Stimulated activated memory B cell treated with anti-CD40 and anti-IgM and Interleukin-4, amounts not matched to agents 10 μg/mL and 1 μg/mL and 100 μg/mL, for 72 hours (primary cell): ENCODE data around the gene RBM10.
A peak's percentile ranks its signal among the peaks of the same experiment; 100 is the strongest.

Source experiments
- ATAC-seq: fragments of 150-1000 bp; cut with Tn5 transposase; 2 replicates; pipeline ENCODE4 v1.10.0; 2021
- H3K27ac Mint-ChIP-seq: one replicate; pipeline ENCODE4 v1.8.0; 2022; ENCODE audit warnings: mild to moderate bottlenecking, mixed read lengths
- H3K27me3 Mint-ChIP-seq: one replicate; pipeline ENCODE4 v1.8.0; 2022; ENCODE audit warnings: mixed read lengths
- H3K36me3 Mint-ChIP-seq: one replicate; pipeline ENCODE4 v1.8.0; 2022; ENCODE audit warnings: mixed read lengths
- H3K4me1 Mint-ChIP-seq: one replicate; pipeline ENCODE4 v1.8.0; 2022; ENCODE audit warnings: mixed read lengths
- H3K4me3 Mint-ChIP-seq: one replicate; pipeline ENCODE4 v1.8.0; 2022; ENCODE audit warnings: mild to moderate bottlenecking, moderate library complexity, mixed read lengths
- H3K9me3 Mint-ChIP-seq: one replicate; pipeline ENCODE4 v1.8.0; 2022; ENCODE audit warnings: mixed read lengths

The RBM10 gene

DNA sequence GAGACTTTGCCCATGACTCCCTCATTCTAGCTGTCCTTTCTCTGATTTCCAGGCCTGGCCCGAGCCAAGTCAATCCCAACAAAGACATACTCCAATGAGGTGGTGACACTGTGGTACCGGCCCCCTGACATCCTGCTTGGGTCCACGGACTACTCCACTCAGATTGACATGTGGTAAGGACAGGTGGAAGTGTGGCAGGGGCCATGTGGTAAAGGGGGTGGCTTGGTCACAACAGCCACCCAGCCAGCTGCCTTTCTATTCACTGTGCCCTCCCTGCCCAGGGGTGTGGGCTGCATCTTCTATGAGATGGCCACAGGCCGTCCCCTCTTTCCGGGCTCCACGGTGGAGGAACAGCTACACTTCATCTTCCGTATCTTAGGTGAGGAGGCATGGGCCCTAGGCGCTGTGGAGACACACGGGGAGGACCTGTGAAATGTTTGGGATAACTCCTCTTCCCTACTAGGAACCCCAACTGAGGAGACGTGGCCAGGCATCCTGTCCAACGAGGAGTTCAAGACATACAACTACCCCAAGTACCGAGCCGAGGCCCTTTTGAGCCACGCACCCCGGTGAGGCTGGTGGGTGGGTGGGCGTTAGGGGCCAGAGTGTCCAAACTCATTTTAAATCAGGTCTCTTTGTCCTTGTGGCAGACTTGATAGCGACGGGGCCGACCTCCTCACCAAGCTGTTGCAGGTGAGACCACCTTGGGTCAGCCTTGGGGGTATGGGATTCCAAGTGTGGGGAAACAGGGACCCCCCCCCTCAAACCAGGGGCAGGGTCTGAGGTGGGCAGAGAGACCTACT lies 81.7 kb downstream of the RBM10 start:
- H3K9me3 Mint-ChIP-seq, result no peaks in the 10 kb centered on the region
- H3K4me3 Mint-ChIP-seq, result no peak overlapping the region
- ATAC-seq, result no peak
- peaks cover 55% of the 10 kb centered on the region for H3K36me3 Mint-ChIP-seq
- no peak overlapping the region for H3K27ac Mint-ChIP-seq
- peaks cover 5% of the 10 kb centered on the region for H3K4me1 Mint-ChIP-seq
- no peaks in the 10 kb centered on the region for H3K27me3 Mint-ChIP-seq

DNA sequence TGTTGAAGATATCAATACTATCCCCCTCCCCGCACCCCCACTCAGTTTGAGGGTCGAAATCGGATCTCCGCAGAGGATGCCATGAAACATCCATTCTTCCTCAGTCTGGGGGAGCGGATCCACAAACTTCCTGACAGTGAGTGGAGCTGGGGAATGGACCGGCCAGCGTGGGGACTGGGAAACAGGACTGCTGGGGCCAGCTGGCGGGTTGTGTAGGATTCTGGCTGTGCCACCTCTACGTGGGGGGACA lies 82.2 kb downstream of the RBM10 start:
- ATAC-seq, result no peak
- Mint-ChIP-seq H3K36me3 (peaks cover 52% of the 10 kb centered on the region), H3K27ac (no peak overlapping the region), H3K27me3 (no peaks in the 10 kb centered on the region), H3K4me3 (no peak overlapping the region), H3K9me3 (no peaks in the 10 kb centered on the region), H3K4me1 (peaks cover under 1% of the 10 kb centered on the region)

DNA sequence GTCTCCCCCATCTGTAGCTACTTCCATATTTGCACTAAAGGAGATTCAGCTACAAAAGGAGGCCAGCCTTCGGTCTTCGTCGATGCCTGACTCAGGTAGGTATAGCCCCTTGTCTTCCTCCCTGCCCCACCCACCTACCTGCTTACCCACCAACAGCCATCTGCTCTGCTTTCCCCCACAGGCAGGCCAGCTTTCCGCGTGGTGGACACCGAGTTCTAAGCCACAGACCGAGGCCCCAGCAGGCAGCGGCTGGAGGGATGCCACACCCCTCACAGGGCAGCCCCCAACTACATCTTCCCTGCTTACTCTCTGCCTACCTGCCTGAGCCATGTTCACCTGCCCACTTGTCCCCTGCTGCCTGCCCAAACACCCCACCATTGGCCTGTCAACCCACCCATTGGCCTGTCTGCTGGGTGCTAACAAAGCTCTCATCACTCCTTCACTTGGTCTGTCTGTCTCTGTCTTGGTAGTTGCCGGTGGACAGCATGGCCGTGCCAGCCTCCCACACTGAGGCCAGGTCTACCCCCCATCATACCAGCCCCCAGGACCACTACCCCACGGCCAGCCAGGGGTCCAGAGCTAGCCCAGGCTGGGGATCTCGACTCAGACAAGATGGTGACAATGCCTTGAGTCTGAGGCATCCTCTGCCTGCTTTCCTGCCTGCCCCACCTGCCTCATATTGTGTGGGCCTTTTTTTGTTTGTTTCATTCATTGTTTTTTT lies 83.7 kb downstream of the RBM10 start:
- no peak overlapping the region for H3K4me3 Mint-ChIP-seq

DNA sequence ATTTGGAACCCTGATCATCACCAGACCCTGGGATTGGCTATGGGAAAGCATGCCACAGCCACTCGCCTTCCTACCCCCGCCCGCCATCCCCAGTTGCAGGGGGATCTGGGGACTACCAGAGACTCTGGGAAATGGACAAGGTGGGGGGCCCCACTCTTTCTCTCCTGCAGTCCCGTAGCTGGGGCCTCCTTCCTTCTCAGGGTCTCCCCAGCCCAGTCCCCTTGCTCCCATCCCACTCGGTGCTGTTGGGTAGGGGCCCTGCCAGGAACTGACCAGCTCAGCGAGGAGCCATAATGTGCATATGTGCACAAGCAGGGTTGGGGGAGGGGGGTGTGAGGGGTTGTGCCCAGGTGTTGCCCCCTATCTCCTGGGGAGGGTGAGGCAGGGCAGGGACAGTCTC lies 84.4 kb downstream of the RBM10 start:
- Mint-ChIP-seq H3K36me3 (peaks cover 39% of the 10 kb centered on the region), H3K27ac (no peak overlapping the region), H3K4me1 (no peaks in the 10 kb centered on the region), H3K27me3 (no peaks in the 10 kb centered on the region), H3K9me3 (no peaks in the 10 kb centered on the region), H3K4me3 (no peak overlapping the region)
- no peak for ATAC-seq

More for the DNA sequence above, 83.7 kb downstream of the RBM10 start:
- peaks cover 44% of the 10 kb centered on the region for H3K36me3 Mint-ChIP-seq
- no peak for ATAC-seq
- no peak overlapping the region for H3K27ac Mint-ChIP-seq
- H3K27me3 Mint-ChIP-seq, result no peaks in the 10 kb centered on the region
- H3K4me1 Mint-ChIP-seq, result no peaks in the 10 kb centered on the region
- no peaks in the 10 kb centered on the region for H3K9me3 Mint-ChIP-seq

DNA sequence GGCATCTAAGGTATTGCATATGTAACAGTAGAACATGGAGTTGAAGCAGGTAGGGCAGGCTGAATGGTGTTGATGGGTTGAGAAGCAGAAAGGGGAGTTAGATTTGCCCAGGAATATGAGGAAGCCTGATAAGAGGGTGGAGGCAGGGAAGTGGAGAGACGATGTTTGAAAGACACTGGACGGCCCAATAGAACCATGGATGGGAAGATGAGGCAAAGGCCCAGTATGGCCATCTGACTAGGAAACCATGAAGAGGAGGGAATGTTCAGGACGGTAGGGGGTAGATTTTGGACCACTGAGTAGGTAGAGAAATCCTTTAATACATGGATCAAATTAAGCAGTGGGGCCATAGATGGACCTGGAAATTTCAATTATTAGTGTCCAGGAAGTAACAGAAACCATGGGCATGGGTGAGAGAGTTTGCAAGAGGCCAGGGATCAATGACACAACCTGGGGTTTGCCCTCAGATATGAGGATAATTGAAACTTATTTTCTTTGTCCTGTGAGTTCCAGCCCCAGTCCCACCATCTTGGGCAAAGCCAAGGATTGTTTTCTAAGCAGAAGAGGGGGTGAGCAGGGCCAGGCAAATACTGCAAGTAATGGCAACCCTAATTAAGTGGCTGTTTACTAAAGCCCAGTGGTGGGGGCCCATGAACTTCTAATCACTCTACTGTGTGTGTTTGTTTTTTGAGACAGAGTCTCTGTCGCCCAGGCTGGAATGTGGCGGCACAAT lies 85.3 kb downstream of the RBM10 start:
- H3K27ac Mint-ChIP-seq, result no peak overlapping the region
- H3K36me3 Mint-ChIP-seq, result peaks cover 41% of the 10 kb centered on the region
- ATAC-seq, result no peak

DNA sequence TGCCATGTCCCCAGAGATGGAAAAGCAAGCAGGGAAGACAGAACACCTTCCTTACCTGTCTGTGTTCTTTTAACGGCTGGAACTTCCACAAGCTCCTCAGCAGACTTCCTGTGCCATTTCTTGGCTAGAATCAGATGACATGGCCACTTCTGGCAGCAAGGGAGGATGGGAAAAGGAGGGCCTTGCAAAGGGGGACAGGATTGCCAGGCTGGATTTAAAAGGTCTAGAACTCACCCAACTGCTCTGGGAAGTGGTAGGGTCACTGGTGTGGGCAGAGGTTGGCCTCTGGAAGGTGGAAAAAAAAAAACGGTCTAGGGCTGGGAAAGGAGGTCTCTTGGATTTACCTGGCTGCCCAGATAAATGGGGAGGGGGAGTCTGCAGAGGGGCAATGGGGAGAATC lies 86.1 kb downstream of the RBM10 start:
- Mint-ChIP-seq H3K4me3 (peak overlapping the region; percentile 18), H3K27me3 (no peaks in the 10 kb centered on the region), H3K4me1 (peaks cover 8% of the 10 kb centered on the region), H3K27ac (peak overlapping the region; percentile 99), H3K9me3 (no peaks in the 10 kb centered on the region), H3K36me3 (peaks cover 39% of the 10 kb centered on the region)
- ATAC-seq, result no peak

More for the DNA sequence above, 85.3 kb downstream of the RBM10 start:
- H3K27me3 Mint-ChIP-seq, result no peaks in the 10 kb centered on the region
- no peaks in the 10 kb centered on the region for H3K9me3 Mint-ChIP-seq
- H3K4me3 Mint-ChIP-seq, result no peak overlapping the region
- peaks cover 2% of the 10 kb centered on the region for H3K4me1 Mint-ChIP-seq

DNA sequence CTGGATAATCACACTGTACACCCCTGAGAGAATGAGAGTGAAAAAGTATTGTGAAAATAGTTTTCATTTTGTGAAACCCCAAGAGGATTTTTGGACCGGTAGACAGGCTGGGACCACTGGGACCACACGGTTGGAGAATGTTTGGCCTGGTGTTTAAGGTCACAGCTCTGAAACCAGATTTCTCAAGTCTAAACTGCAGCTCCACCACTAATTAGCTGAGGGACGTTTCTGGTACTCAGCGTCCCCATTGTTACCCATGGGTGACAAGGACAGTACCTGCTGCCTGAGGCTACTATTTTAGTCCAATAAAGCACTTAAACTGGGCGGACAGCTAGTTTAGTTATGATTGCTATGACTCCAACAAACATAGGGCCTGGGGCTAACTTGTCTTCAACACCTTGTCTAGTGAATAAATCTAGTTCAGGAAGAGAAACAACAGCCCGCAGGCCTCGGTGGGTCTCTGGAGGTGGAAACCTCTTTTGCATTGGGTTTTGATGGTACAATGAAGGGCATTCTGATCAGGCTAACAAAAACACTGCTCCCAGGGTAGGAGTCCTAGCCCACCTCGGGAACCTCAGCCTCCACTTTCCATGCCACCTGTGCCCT lies 87.3 kb downstream of the RBM10 start:
- H3K4me1 Mint-ChIP-seq, result peaks cover 8% of the 10 kb centered on the region
- peak overlapping the region; percentile 99 for H3K27ac Mint-ChIP-seq
- no peak for ATAC-seq
- peak overlapping the region; percentile 89 for H3K4me3 Mint-ChIP-seq
- H3K9me3 Mint-ChIP-seq, result no peaks in the 10 kb centered on the region
- peaks cover 30% of the 10 kb centered on the region for H3K36me3 Mint-ChIP-seq
- H3K27me3 Mint-ChIP-seq, result no peaks in the 10 kb centered on the region

DNA sequence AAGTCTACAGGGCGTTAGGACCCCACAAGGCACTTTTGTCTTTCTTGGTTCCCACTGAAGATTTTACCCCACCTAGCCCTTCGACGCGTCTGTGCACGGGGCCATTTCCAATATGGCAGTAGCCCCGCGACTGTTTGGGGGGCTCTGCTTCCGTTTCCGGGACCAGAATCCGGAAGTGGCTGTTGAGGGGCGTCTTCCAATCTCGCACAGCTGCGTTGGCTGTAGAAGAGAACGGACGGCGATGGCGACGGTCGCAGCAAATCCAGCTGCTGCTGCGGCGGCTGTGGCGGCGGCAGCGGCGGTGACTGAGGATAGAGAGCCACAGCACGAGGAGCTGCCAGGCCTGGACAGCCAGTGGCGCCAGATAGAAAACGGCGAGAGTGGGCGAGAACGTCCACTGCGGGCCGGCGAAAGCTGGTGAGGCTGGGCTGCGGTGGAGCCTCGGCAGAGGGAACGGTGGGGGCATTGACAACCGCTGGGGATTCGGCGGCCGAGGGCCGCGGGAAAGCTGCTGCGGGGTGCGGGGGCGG lies 87.8 kb downstream of the RBM10 start, which contains the start of gene USP11:
TSS of gene USP11 (plus strand) at position 207 of the 530 bp plus-strand sequence. CDS start at position 242, 35 bp downstream.
- H3K36me3 Mint-ChIP-seq, result peaks cover 30% of the 10 kb centered on the region
- peak within 1 kb of the TSS; percentile 89 for H3K4me3 Mint-ChIP-seq
- no peaks in the 10 kb centered on the region for H3K9me3 Mint-ChIP-seq
- peaks cover 8% of the 10 kb centered on the region for H3K4me1 Mint-ChIP-seq
- ATAC-seq, result peak; percentile 57
- H3K27me3 Mint-ChIP-seq, result no peaks in the 10 kb centered on the region
- peak within 1 kb of the TSS; percentile 99 for H3K27ac Mint-ChIP-seq

DNA sequence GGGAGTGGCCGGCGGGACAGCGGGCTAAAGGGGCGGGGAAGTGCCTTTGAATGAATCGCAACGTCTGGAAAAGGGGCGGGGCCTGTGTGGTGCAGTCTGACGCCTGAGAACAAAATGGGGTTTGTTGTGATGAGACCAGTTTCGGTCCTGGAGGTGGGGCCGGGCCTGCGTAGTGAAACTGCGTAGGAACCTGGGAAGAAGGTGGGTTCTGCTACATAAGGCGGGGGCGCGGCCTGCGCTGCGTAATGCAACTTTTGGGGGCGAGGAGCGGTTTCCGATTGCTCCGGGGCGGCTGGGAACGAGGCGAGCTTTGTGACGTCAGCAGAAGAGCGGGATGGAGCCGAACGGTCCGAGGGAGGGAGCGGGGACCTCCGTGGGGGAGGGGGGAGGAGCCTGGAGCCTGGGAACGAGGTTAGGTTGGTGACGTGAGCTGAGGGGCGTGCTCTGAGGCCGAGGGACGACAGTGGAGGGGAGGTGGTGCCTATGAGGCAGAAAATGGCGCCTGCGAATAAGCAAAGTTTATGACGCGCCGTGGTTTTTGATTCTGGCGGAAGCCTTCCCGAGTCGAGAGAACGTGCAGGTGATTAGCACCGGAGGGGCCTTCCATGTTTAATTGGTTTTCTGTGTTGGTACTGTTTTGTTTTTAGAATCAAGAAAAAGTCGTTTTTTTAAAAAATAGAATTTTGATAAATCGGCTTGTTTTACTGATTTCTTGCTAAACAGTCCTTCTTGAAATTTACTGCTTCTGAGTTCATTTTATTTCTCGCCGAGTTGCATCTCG lies 88.5 kb downstream of the RBM10 start:
- Mint-ChIP-seq H3K9me3 (no peaks in the 10 kb centered on the region), H3K4me1 (peaks cover 8% of the 10 kb centered on the region), H3K36me3 (peaks cover 24% of the 10 kb centered on the region), H3K27me3 (no peaks in the 10 kb centered on the region), H3K4me3 (peak overlapping the region; percentile 89), H3K27ac (peak overlapping the region; percentile 99)
- peak; percentile 94 for ATAC-seq

DNA sequence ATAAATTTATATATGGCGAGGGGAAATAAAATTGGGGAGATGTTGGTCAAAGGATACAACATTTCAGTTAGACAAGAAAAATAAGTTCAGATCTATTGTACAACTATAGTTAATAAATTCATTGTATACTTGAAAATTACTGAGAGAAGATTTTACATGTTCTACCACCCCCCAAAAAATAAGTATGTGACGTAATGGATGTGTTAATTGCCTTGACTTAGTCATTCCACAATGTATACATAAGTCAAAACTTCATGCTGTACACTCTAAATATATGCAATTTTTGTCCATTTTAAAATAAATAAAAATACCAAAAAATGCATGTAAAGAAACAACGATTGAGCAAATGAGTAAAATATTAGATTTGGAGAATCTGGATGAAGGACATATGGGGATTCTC lies 89.6 kb downstream of the RBM10 start:
- no peak for ATAC-seq

DNA sequence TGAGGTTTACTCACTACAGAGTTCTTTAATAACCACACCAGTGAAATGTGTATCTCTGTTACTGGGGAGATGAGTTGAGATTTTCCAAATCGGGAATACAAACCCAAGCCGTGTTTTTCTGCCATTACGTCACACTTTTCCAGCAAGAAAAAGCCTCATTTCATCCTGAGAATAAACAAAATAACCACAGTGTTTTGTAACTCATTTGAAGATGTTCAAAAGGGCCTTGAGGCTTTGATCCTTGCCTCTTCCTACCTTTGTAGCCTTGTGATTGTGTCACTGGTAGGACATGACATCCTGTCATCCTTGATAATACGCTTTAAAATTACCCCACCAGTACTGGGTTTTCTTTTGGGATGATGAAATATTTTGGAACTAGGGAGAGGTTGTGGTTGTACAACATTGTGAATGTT lies 90.7 kb downstream of the RBM10 start:
- Mint-ChIP-seq H3K27me3 (no peaks in the 10 kb centered on the region), H3K4me3 (no peak overlapping the region), H3K9me3 (no peaks in the 10 kb centered on the region), H3K36me3 (peaks cover 6% of the 10 kb centered on the region), H3K27ac (peak overlapping the region; percentile 47), H3K4me1 (peaks cover 8% of the 10 kb centered on the region)
- no peak for ATAC-seq

More for the DNA sequence above, 89.6 kb downstream of the RBM10 start:
- H3K27me3 Mint-ChIP-seq, result no peaks in the 10 kb centered on the region
- H3K4me3 Mint-ChIP-seq, result no peak overlapping the region
- H3K4me1 Mint-ChIP-seq, result peaks cover 8% of the 10 kb centered on the region
- H3K27ac Mint-ChIP-seq, result peak overlapping the region; percentile 99
- H3K36me3 Mint-ChIP-seq, result peaks cover 14% of the 10 kb centered on the region
- no peaks in the 10 kb centered on the region for H3K9me3 Mint-ChIP-seq
